ENCODE data around the gene PRSS58.

The PRSS58 gene

GRCh38 chr7:142231716-142232115, 26.1 kb downstream of the PRSS58 start:
- H3K4me3 ChIP-seq (ENCODE audit: low read length) = no peak overlapping the region
- TF ChIP-seq, protein P1, sequence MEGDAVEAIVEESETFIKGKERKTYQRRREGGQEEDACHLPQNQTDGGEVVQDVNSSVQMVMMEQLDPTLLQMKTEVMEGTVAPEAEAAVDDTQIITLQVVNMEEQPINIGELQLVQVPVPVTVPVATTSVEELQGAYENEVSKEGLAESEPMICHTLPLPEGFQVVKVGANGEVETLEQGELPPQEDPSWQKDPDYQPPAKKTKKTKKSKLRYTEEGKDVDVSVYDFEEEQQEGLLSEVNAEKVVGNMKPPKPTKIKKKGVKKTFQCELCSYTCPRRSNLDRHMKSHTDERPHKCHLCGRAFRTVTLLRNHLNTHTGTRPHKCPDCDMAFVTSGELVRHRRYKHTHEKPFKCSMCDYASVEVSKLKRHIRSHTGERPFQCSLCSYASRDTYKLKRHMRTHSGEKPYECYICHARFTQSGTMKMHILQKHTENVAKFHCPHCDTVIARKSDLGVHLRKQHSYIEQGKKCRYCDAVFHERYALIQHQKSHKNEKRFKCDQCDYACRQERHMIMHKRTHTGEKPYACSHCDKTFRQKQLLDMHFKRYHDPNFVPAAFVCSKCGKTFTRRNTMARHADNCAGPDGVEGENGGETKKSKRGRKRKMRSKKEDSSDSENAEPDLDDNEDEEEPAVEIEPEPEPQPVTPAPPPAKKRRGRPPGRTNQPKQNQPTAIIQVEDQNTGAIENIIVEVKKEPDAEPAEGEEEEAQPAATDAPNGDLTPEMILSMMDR (IDR thresholded peaks at IDR 0.05; ENCODE audit: insufficient read depth, low read depth, low read length, missing control alignments) = no peak
- DNase-seq (ENCODE audit: low read depth) = peak; percentile 5

- H3K4me3 ChIP-seq (ENCODE audit: low read length) = no peak overlapping the region
- TF ChIP-seq, protein P1 (IDR thresholded peaks at IDR 0.05; ENCODE audit: insufficient read depth, low read depth, low read length, missing control alignments) = no peak
- DNase-seq (ENCODE audit: low read depth) = no peak
Measured at GRCh38 chr7:142228537-142229104, 29.2 kb downstream of the PRSS58 start.
